HG03520 (cell line): ENCODE measurements around the gene UBE2L3.

Experiments used
- ATAC-seq: cut with Tn5 transposase; IDR thresholded peaks from one replicate; pipeline ENCODE4 v1.9.1; 2021; ENCODE audit warnings: mild to moderate bottlenecking, moderate library complexity; ENCODE audit not compliant: unreplicated experiment

Gene UBE2L3

GRCh38 chr22:21669026-21669425 is 101.5 kb downstream of the UBE2L3 start:
- no peak for ATAC-seq

DNA sequence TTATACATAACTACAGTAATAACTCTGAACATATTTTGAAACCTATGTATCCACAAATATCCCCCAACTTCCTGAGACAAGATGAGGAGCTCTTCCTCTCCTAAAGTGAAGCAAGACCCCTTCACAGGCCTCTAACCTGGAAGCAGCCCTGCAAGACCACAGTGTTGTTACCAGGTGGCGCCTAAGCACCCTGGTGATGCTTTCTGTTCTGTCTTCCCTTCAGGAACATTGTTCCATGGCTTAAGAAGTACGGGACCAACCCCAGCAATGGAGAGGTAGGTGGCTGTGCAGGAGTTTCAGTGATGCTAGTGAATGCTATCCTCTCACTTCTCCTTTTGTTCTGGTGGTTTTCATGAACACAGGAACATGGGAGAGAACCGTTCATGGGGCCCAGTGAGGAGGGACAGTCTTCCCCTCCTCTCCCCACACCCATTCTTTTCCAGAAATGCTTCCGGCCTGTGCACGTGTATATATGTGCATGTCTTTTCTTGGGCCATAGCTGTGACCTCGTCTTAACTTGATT is 104.7 kb downstream of the UBE2L3 start:
- ATAC-seq = no peak
